ENCODE results near the gene UTS2R.
"Not testable (repeated sequence)": the region's sequence is repeated elsewhere in the genome, so short reads cannot be mapped to it uniquely, and the experiment has no call there.

UTS2R gene

GRCh38 chr17:82366749-82367148 is 4.8 kb upstream of the UTS2R start:
- no peak overlapping the region for H3K4me3 ChIP-seq (ENCODE audit: low read depth, low read length)
- DNase-seq = no peak
- no peak overlapping the region for H3K27ac ChIP-seq
- H3K27me3 ChIP-seq (replicated peaks) = peaks cover 21% of the 10 kb centered on the region
- TF ChIP-seq, protein P1, sequence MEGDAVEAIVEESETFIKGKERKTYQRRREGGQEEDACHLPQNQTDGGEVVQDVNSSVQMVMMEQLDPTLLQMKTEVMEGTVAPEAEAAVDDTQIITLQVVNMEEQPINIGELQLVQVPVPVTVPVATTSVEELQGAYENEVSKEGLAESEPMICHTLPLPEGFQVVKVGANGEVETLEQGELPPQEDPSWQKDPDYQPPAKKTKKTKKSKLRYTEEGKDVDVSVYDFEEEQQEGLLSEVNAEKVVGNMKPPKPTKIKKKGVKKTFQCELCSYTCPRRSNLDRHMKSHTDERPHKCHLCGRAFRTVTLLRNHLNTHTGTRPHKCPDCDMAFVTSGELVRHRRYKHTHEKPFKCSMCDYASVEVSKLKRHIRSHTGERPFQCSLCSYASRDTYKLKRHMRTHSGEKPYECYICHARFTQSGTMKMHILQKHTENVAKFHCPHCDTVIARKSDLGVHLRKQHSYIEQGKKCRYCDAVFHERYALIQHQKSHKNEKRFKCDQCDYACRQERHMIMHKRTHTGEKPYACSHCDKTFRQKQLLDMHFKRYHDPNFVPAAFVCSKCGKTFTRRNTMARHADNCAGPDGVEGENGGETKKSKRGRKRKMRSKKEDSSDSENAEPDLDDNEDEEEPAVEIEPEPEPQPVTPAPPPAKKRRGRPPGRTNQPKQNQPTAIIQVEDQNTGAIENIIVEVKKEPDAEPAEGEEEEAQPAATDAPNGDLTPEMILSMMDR (IDR thresholded peaks at IDR 0.05; ENCODE audit: low read depth, low read length, missing control alignments) = no peak
- in situ Hi-C loops (cut with HindIII; ENCODE audit: low pct_ligation_motif_present, low sequenced_read_pairs) = no loop called here
- no peaks in the 10 kb centered on the region for H3K36me3 ChIP-seq (replicated peaks)

GRCh38 chr17:82367724-82368524 is 3.6 kb upstream of the UTS2R start:
- DNase-seq = no peak
- H3K27ac ChIP-seq = no peak overlapping the region
- H3K36me3 ChIP-seq (replicated peaks) = no peaks in the 10 kb centered on the region
- H3K4me3 ChIP-seq (ENCODE audit: low read depth, low read length) = no peak overlapping the region
- in situ Hi-C loops (cut with HindIII; ENCODE audit: low pct_ligation_motif_present, low sequenced_read_pairs) = no loop called here
- H3K27me3 ChIP-seq (replicated peaks) = peaks cover 31% of the 10 kb centered on the region
- TF ChIP-seq, protein P1 (IDR thresholded peaks at IDR 0.05; ENCODE audit: low read depth, low read length, missing control alignments) = no peak

- Histone ChIP-seq H3K4me3 (ENCODE audit: low read depth, low read length) (no peak overlapping the region), H3K27ac (no peak overlapping the region), H3K36me3 (replicated peaks) (no peaks in the 10 kb centered on the region), H3K27me3 (replicated peaks) (peaks cover 37% of the 10 kb centered on the region)
- in situ Hi-C loops (cut with HindIII; ENCODE audit: low pct_ligation_motif_present, low sequenced_read_pairs) = no loop called here
- no peak for DNase-seq
- TF ChIP-seq, protein P1 (IDR thresholded peaks at IDR 0.05; ENCODE audit: low read depth, low read length, missing control alignments) = no peak
Measured at GRCh38 chr17:82369211-82369610, 2.4 kb upstream of the UTS2R start.

DNA sequence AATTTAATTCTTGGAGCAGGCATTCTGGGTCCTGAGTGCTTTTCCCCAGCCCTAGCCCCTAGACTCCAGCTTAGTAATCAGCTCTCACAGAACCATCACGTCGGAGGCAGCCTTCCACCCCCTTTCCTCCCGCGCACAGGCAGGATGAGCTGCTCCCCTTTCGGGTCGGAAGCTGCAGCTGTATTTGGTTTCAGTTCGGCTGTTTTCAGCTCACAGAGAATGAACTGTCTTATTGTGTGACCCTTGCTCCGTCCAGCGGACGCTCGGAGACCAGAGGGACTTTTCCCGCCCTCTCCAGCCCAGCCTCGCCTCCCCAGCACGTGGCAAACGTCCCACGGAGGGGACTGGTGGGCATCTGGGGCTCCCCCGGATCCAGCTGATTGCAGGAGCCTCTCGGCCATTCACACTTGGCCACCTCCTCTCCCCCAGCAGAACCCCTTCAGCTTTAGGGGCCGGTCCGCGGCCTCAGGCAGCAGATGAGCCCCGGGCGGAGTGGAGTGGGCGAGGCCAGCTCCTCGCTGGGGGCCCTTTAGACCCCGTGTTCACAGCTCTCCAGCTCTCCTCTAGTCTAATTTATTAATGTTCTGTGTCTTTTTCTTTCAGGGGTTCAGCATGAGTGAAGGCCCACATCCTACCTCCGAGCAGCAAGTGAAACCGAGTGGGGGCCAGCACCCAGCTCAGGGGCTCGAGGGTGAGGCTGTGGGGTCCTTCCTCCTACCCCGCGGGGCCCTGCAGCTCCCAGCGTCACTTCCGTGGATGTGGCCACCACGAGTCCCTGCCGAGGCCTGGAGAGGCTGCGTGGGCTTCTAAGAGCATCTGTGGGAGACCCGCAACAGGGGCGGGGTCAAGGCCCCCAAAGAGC is 863 bp upstream of the UTS2R start:
- no peak overlapping the region for H3K27ac ChIP-seq
- DNase-seq = no peak
- H3K4me3 ChIP-seq (ENCODE audit: low read depth, low read length) = peak overlapping the region; percentile 3
- TF ChIP-seq, protein P1 (IDR thresholded peaks at IDR 0.05; ENCODE audit: low read depth, low read length, missing control alignments) = no peak
- H3K36me3 ChIP-seq (replicated peaks) = no peaks in the 10 kb centered on the region
- H3K27me3 ChIP-seq (replicated peaks) = peaks cover 49% of the 10 kb centered on the region
- in situ Hi-C loops (cut with HindIII; ENCODE audit: low pct_ligation_motif_present, low sequenced_read_pairs) = no loop called here

DNA sequence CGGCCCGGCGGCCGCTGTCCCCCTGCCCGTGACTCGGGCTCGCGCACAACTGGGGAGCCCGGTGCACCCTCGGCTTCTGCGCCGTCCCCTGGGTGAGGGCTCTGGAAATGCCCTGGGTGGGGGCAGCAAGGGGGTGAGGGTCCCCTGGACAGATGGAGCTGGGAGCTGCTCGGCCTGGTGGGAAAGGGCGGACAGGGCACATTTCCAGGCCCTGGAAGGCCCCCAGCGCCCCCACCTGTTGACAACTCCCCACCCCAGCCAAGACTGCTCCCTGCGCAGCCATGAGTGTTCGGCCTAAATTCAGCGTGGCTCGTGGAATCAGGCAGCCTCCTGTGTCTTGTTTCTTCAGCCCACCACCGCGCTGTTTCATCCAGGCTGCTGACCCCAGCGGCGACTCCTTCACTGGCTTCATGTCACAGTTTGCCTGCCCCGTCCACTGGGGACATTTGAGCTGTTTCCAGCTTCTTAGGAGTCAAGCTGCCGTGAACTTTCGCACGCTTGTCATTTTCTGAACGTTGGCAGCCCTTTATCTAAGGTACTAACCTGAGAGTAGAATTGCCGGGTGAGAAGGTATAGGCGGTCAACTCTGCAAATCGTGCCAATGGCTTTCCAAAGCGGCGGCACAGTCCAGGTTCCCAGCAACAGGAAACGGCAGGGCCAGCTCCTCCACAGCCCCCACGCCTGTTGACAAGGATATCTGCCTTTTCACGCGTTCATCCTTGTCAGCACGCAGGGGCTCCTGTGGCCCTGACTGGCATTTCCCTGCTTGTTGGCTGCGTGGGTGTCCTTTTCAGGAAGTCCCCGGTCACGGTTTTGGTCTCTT is 895 bp downstream of the UTS2R start:
- no peak for DNase-seq
- peaks cover 52% of the 10 kb centered on the region for H3K27me3 ChIP-seq (replicated peaks)
- no peaks in the 10 kb centered on the region for H3K36me3 ChIP-seq (replicated peaks)
- TF ChIP-seq, protein P1 (IDR thresholded peaks at IDR 0.05; ENCODE audit: low read depth, low read length, missing control alignments) = no peak
- H3K27ac ChIP-seq = no peak overlapping the region
- in situ Hi-C loops (cut with HindIII; ENCODE audit: low pct_ligation_motif_present, low sequenced_read_pairs) = no loop called here
- H3K4me3 ChIP-seq (ENCODE audit: low read depth, low read length) = no peak overlapping the region

GRCh38 chr17:82373072-82373452 is 1.5 kb downstream of the UTS2R start:
- H3K36me3 ChIP-seq (replicated peaks); H3K27ac ChIP-seq; in situ Hi-C loops (cut with HindIII; ENCODE audit: low pct_ligation_motif_present, low sequenced_read_pairs); H3K4me3 ChIP-seq (ENCODE audit: low read depth, low read length); DNase-seq: not testable (repeated sequence)
- peaks cover 52% of the 10 kb centered on the region for H3K27me3 ChIP-seq (replicated peaks)

Measured in brain microvascular endothelial cell (primary cell).